Mesenchymal stem cell (in vitro differentiated cells and primary cell): Measurements from ENCODE around the gene BICRAL.
"Not testable (repeated sequence)": the region's sequence is repeated elsewhere in the genome, so short reads cannot be mapped to it uniquely, and the experiment has no call there.

Experiments
- DNase-seq: peaks from one replicate; pipeline ENCODE4 v3.0.0-alpha.2; 2013
- H2AFZ ChIP-seq: one replicate; pipeline ENCODE4 v1.6.1; 2013; ENCODE audit warnings: low read depth, mild to moderate bottlenecking, control low read depth, inconsistent platforms, low read length, moderate library complexity
- H2AK5ac ChIP-seq: 2 replicates; pipeline ENCODE4 v1.6.1; 2013; ENCODE audit warnings: low read length, moderate library complexity, mild to moderate bottlenecking, inconsistent platforms; ENCODE audit not compliant: severe bottlenecking
- H2BK120ac ChIP-seq: one replicate; pipeline ENCODE4 v1.6.1; 2013; ENCODE audit warnings: low read depth, mild to moderate bottlenecking, inconsistent platforms, low read length, moderate library complexity
- H2BK12ac ChIP-seq, 2 experiments: one replicate each; pipeline ENCODE4 v1.6.1; 2013; ENCODE audit warnings: inconsistent platforms in 2 of 2, low read length in 2 of 2, mild to moderate bottlenecking in 2 of 2, moderate library complexity in 2 of 2, control low read depth in 1 of 2
- H2BK15ac ChIP-seq: one replicate; pipeline ENCODE4 v1.6.1; 2013; ENCODE audit warnings: mild to moderate bottlenecking, low read depth, inconsistent platforms; ENCODE audit not compliant: poor library complexity, severe bottlenecking
- H2BK5ac ChIP-seq: 2 replicates; pipeline ENCODE4 v1.6.1; 2013; ENCODE audit warnings: low read depth, mild to moderate bottlenecking, low read length, control low read depth, inconsistent platforms; ENCODE audit not compliant: poor library complexity, severe bottlenecking
- H3K14ac ChIP-seq, 2 experiments: one replicate each; pipeline ENCODE4 v1.6.1; 2013; ENCODE audit warnings: inconsistent platforms in 2 of 2, low read length in 2 of 2, control low read depth in 1 of 2, mild to moderate bottlenecking in 1 of 2, moderate library complexity in 1 of 2
- H3K18ac ChIP-seq, 2 experiments: one replicate each; pipeline ENCODE4 v1.6.1; 2013; ENCODE audit warnings: inconsistent platforms in 2 of 2, low read length in 2 of 2, control low read depth in 1 of 2, low read depth in 1 of 2, mild to moderate bottlenecking in 1 of 2
- H3K23ac ChIP-seq, 2 experiments: one replicate each; pipeline ENCODE4 v1.6.1; 2013; ENCODE audit warnings: inconsistent platforms in 2 of 2, low read length in 2 of 2, mild to moderate bottlenecking in 2 of 2, moderate library complexity in 2 of 2, control low read depth in 1 of 2
- H3K27ac ChIP-seq: 2 replicates; pipeline ENCODE4 v1.5.1; 2013; ENCODE audit warnings: mild to moderate bottlenecking, moderate library complexity, low read length, control low read depth, inconsistent platforms; ENCODE audit not compliant: poor library complexity, severe bottlenecking
- H3K27me3 ChIP-seq, 2 experiments: 2 replicates each; pipeline versions ENCODE4 v1.6.1 to v1.7.0; 2013; ENCODE audit warnings: low read length in 2 of 2, mild to moderate bottlenecking in 2 of 2, moderate library complexity in 2 of 2, control low read depth in 1 of 2, inconsistent platforms in 1 of 2; ENCODE audit not compliant: control insufficient read depth in 1 of 2, insufficient read depth in 1 of 2
- H3K36me3 ChIP-seq, 2 experiments: 2 replicates each; pipeline versions ENCODE4 v1.6.1 to v1.7.0; 2013; ENCODE audit warnings: low read length in 2 of 2, control low read depth in 1 of 2, inconsistent platforms in 1 of 2, low read depth in 1 of 2, mild to moderate bottlenecking in 1 of 2; ENCODE audit not compliant: insufficient read depth in 2 of 2, control insufficient read depth in 1 of 2
- H3K4ac ChIP-seq, 2 experiments: one replicate each; pipeline ENCODE4 v1.6.1; 2013; ENCODE audit warnings: inconsistent platforms in 2 of 2, low read length in 2 of 2, mild to moderate bottlenecking in 2 of 2, moderate library complexity in 2 of 2, control low read depth in 1 of 2, low read depth in 1 of 2
- H3K4me1 ChIP-seq: 2 replicates; pipeline ENCODE4 v1.6.1; 2013; ENCODE audit warnings: low read depth, low read length, control low read depth; ENCODE audit not compliant: control insufficient read depth, insufficient read depth
- H3K4me2 ChIP-seq: 2 replicates; pipeline ENCODE4 v1.6.1; 2013; ENCODE audit warnings: low read length, mild to moderate bottlenecking, inconsistent platforms; ENCODE audit not compliant: poor library complexity, severe bottlenecking
- H3K4me3 ChIP-seq, 2 experiments: 2 replicates each; pipeline versions ENCODE4 v1.5.1 to v1.7.0; 2013; ENCODE audit warnings: low read length in 2 of 2, mild to moderate bottlenecking in 2 of 2, control low read depth in 1 of 2, low read depth in 1 of 2; ENCODE audit not compliant: insufficient read depth in 1 of 2
- H3K79me1 ChIP-seq: replicated peaks from 2 replicates; pipeline ENCODE4 v1.6.1; 2013; ENCODE audit warnings: mild to moderate bottlenecking, control low read depth, low read length, inconsistent platforms; ENCODE audit not compliant: poor library complexity, severe bottlenecking
- H3K9ac ChIP-seq: 2 replicates; pipeline ENCODE4 v1.7.0; 2013; ENCODE audit warnings: mild to moderate bottlenecking, low read length, moderate library complexity
- H3K9me3 ChIP-seq: 2 replicates; pipeline ENCODE4 v1.7.0; 2013; ENCODE audit warnings: mild to moderate bottlenecking, low read length; ENCODE audit not compliant: control insufficient read depth
- H4K8ac ChIP-seq: one replicate; pipeline ENCODE4 v1.6.1; 2013; ENCODE audit warnings: inconsistent platforms, mild to moderate bottlenecking, low read length, moderate library complexity
- H4K91ac ChIP-seq: one replicate; pipeline ENCODE4 v1.6.1; 2013; ENCODE audit warnings: mild to moderate bottlenecking, low read length, inconsistent platforms
- WGBS: methylation state at CpG from one replicate; pipeline ENCODE4 v1.1.7; 2013; ENCODE audit warnings: mixed read lengths; 5-methylcytosine and 5-hydroxymethylcytosine counted together

Gene BICRAL

DNA sequence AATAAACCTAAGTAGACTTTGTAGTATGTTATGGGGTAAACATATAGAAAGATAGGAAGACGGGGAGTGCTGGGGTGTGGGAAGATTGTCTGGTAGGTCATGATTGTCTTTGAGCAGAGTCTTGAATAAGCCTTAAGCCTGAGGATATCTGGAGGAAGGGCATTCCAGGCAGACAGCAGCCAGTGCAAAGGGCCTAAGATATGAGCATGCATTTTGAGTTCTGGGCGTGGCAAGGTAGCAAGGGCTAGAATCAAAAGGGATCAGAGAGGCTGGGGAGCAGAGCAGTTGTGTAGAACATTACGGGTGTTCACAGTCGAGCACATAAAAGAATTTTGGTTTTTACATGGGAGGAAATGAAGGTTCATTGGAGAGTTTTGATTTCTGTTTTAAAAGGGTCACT, 14.3 kb downstream of the BICRAL start:
- 98% methylated on average over 4 of the region's 4 CpGs for WGBS
- Histone ChIP-seq H3K18ac (no peak overlapping the region), H2BK5ac (no peak overlapping the region), H3K9ac (no peak overlapping the region), H2BK12ac (no peak overlapping the region), H3K27me3 (no peaks in the 10 kb centered on the region), H3K4me1 (peaks cover 6% of the 10 kb centered on the region), H3K36me3 (no peaks in the 10 kb centered on the region), H2BK120ac (no peak overlapping the region), H4K8ac (no peak overlapping the region), H3K14ac (no peak overlapping the region), H3K27ac (no peak overlapping the region), H3K23ac (no peak overlapping the region), H3K79me1 (peaks cover 10% of the 10 kb centered on the region), H2AFZ (no peak overlapping the region), H2BK15ac (no peak overlapping the region), H3K9me3 (no peaks in the 10 kb centered on the region), H3K4ac (no peak overlapping the region), H3K4me2 (no peak overlapping the region), H4K91ac (no peak overlapping the region), H2AK5ac (no peak overlapping the region), H3K4me3 (no peak overlapping the region)
- no peak for DNase-seq

- not testable (repeated sequence) for H4K91ac ChIP-seq, H4K8ac ChIP-seq, H2BK15ac ChIP-seq, H2AK5ac ChIP-seq, H3K79me1 ChIP-seq, H3K27ac ChIP-seq, H2BK120ac ChIP-seq, H3K18ac ChIP-seq, H2BK12ac ChIP-seq, H2AFZ ChIP-seq, H3K36me3 ChIP-seq, H3K4me3 ChIP-seq, H3K9me3 ChIP-seq, H2BK5ac ChIP-seq, H3K27me3 ChIP-seq, H3K9ac ChIP-seq, H3K4me2 ChIP-seq, H3K14ac ChIP-seq, H3K4ac ChIP-seq, H3K4me1 ChIP-seq, H3K23ac ChIP-seq, DNase-seq
- 97% methylated on average over 2 of the region's 3 CpGs for WGBS
Observed at GRCh38 chr6:42797696-42798095, 15.8 kb downstream of the BICRAL start.

GRCh38 chr6:42805297-42805861, 23.5 kb downstream of the BICRAL start:
- Histone ChIP-seq H3K79me1 (peaks cover 12% of the 10 kb centered on the region), H4K8ac (no peak overlapping the region), H3K4me2 (no peak overlapping the region), H2BK15ac (no peak overlapping the region), H2AFZ (no peak overlapping the region), H3K23ac (no peak overlapping the region), H3K9me3 (no peaks in the 10 kb centered on the region), H4K91ac (no peak overlapping the region), H2BK5ac (no peak overlapping the region), H2BK12ac (no peak overlapping the region), H3K27ac (no peak overlapping the region), H3K18ac (no peak overlapping the region), H3K9ac (no peak overlapping the region), H3K4me1 (peaks cover 3% of the 10 kb centered on the region), H3K36me3 (peaks cover 0 to 3% of the 10 kb centered on the region in 2 experiments), H3K14ac (no peak overlapping the region), H3K4ac (no peak overlapping the region), H2AK5ac (no peak overlapping the region), H3K4me3 (no peak overlapping the region), H3K27me3 (no peaks in the 10 kb centered on the region), H2BK120ac (no peak overlapping the region)
- no peak for DNase-seq
- 96% methylated on average over 7 of the region's 7 CpGs for WGBS

DNA sequence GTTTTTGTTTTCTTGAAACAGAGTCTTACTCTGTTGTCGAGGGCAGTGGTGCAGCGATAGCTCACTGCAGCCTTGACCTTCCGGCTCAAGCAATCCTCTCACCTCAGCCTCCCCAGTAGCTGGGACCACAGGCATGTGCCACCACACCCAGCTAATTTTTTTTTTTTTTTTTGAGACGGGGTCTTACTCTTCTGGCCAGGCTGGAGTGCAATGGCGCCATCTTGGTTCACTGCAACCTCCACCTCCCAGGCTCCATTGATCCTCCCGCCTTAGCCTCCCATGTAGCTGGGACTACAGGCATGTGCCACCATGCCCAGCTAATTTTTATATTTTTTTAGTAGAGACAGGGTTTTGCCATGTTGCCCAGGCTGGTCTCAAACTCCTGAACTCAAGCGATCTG, 24.5 kb downstream of the BICRAL start:
- not testable (repeated sequence) for H3K18ac ChIP-seq, H3K9me3 ChIP-seq, H4K91ac ChIP-seq, H3K14ac ChIP-seq, H3K4me3 ChIP-seq, H2BK15ac ChIP-seq, H4K8ac ChIP-seq, H2BK120ac ChIP-seq, H3K27ac ChIP-seq, H2AK5ac ChIP-seq, H3K9ac ChIP-seq, H3K36me3 ChIP-seq, H3K4me1 ChIP-seq, DNase-seq, H3K27me3 ChIP-seq, H3K23ac ChIP-seq, H2BK5ac ChIP-seq, H2BK12ac ChIP-seq, H3K4ac ChIP-seq, H2AFZ ChIP-seq, H3K4me2 ChIP-seq
- H3K79me1 ChIP-seq, result peaks cover 12% of the 10 kb centered on the region
- WGBS, result over 99% methylated on average over 5 of the region's 7 CpGs
